ENCODE results near the gene C2orf69.

The C2orf69 gene

DNA sequence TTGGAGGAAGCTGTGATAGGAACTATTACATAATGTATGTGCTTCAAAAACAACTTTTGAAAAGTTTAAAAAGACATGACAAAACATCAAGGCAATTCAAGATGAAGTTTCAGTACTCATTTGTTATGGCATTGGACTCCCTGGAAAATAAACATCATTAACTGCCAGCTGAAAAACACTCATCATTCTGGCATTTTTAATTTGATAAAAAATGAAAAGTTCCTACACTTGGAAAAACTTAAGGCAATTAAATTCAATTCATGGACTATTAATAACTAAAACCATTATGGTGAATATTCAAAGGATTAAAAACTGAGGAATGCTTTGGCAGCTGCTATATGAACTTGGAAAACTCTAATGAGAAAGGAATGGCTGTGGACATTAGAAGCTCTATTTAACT lies 35.7 kb downstream of the C2orf69 start:
- TF ChIP-seq, protein P1, sequence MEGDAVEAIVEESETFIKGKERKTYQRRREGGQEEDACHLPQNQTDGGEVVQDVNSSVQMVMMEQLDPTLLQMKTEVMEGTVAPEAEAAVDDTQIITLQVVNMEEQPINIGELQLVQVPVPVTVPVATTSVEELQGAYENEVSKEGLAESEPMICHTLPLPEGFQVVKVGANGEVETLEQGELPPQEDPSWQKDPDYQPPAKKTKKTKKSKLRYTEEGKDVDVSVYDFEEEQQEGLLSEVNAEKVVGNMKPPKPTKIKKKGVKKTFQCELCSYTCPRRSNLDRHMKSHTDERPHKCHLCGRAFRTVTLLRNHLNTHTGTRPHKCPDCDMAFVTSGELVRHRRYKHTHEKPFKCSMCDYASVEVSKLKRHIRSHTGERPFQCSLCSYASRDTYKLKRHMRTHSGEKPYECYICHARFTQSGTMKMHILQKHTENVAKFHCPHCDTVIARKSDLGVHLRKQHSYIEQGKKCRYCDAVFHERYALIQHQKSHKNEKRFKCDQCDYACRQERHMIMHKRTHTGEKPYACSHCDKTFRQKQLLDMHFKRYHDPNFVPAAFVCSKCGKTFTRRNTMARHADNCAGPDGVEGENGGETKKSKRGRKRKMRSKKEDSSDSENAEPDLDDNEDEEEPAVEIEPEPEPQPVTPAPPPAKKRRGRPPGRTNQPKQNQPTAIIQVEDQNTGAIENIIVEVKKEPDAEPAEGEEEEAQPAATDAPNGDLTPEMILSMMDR (IDR thresholded peaks at IDR 0.05; ENCODE audit: low read depth, low read length, missing control alignments), result no peak
- no peak overlapping the region for H3K4me3 ChIP-seq (replicated peaks; ENCODE audit: low read depth, low read length)
- DNase-seq (ENCODE audit: extremely low read depth, low read depth), result no peak

DNA sequence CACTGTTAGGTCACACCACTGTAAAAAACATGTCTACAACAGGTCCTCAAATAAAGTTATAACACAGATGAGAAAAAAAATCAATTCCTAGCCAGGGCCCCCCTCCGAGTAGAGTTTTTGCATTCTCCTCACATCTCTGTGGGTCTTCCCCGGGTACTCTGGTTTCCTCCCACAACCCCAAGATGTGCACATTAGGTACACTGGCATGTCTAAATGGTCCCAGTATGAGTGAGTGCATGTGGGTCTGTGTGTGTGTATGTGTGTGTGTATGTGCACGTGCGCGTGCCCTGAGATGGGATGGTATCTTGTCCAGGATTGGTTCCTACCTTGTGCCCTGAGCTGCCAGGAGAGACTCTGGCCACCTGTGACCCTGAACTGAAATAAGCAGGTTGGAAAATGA lies 39.3 kb downstream of the C2orf69 start:
- H3K4me3 ChIP-seq (replicated peaks; ENCODE audit: low read depth, low read length), result no peak overlapping the region
- DNase-seq (ENCODE audit: extremely low read depth, low read depth), result no peak
- TF ChIP-seq, protein P1 (IDR thresholded peaks at IDR 0.05; ENCODE audit: low read depth, low read length, missing control alignments), result no peak

DNA sequence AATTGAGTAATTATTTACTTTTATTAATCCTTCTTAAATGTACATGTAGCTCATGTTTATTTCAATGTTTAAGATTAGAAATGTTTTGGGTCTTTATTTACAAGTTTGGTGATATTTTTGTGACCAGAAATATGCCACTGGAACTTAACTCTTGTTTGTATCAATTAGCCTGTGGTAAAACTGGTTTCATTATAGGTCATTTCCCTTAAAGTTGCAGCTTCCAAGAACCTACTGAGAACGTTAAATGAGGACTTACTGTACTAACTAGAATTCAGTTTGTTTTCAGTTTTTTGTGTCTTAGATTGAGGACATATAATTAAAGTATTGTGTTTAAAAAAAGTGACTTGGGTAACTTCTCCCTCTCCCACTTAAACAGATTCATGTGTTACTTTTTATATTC lies 39.9 kb downstream of the C2orf69 start:
- H3K4me3 ChIP-seq (replicated peaks; ENCODE audit: low read depth, low read length), result no peak overlapping the region
- TF ChIP-seq, protein P1 (IDR thresholded peaks at IDR 0.05; ENCODE audit: low read depth, low read length, missing control alignments), result no peak
- DNase-seq (ENCODE audit: extremely low read depth, low read depth), result no peak

DNA sequence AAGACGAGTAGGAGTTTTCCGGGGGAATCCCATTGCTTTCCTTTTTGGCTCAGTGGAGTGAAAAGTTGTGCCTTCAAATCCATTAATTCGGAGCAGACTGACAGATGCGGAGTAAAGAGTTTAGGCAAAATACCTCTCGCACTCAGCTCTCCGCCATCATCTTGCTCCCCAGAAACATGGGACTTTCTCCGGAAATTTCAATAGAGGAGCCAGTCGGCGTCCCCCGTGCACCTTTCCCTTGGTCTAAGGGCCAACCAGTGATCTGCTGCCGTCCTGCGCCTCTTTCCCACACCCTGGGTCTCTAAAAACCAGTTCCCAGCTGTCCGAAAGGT lies 43.9 kb downstream of the C2orf69 start:
- TF ChIP-seq, protein P1 (IDR thresholded peaks at IDR 0.05; ENCODE audit: low read depth, low read length, missing control alignments), result no peak
- DNase-seq (ENCODE audit: extremely low read depth, low read depth), result no peak
- H3K4me3 ChIP-seq (replicated peaks; ENCODE audit: low read depth, low read length), result peak overlapping the region; percentile 84

DNA sequence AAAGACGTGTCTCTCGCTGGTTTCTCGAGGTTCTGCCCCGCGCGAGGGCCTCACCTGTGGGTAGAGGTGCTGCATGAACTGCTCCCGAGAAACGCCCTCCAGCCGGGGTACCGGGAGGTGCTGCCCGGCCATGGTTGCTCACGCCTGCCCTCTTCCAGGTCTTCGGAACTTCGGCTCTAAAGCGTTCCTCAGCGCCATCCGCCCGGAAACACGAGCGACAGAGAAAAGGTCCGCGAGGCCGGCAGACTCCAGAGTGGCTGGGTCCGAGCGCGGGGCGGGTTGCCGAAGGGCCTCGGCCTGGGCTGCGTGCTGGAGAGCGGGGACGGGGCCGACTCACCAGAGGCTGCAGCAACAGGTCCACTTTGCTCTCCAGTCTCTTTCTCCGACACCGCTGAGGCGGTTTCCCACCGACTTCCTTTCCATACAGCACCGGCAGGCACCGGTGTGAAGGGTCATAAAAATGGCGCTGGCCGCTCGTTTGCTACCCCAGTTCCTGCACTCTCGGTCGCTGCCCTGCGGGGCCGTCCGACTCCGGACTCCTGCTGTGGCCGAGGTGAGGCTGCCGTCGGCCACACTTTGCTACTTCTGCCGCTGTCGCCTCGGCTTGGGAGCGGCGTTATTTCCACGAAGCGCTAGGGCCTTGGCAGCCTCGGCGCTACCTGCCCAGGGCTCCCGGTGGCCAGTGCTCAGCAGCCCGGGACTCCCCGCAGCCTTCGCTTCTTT lies 44.4 kb downstream of the C2orf69 start, which contains the start of the genes MAIP1 and TYW5:
Gene MAIP1, plus strand, starts transcription at position 244 of the 723 bp plus-strand sequence. Its CDS starts 217 bp downstream, at position 461.
Gene TYW5, minus strand, starts transcription at position 153 of the 723 bp plus-strand sequence. Its CDS starts 21 bp downstream, at position 132.
- DNase-seq (ENCODE audit: extremely low read depth, low read depth), result no peak
- TF ChIP-seq, protein P1 (IDR thresholded peaks at IDR 0.05; ENCODE audit: low read depth, low read length, missing control alignments), result no peak
- H3K4me3 ChIP-seq (replicated peaks; ENCODE audit: low read depth, low read length), result peak within 1 kb of the TSS; percentile 84

DNA sequence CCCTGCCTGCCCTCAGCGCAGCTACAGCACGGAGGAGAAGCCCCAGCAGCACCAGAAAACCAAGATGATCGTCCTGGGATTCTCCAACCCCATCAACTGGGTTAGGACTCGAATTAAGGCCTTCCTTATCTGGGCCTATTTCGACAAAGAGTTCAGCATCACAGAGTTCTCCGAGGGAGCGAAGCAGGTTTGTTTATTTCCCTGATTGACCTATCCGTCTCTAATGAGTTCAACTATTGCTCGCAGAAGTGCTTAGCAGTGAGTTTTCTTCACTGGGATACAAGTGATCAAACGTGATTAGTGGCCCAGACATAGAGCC lies 44.9 kb downstream of the C2orf69 start:
- H3K4me3 ChIP-seq (replicated peaks; ENCODE audit: low read depth, low read length), result peak overlapping the region; percentile 84
- DNase-seq (ENCODE audit: extremely low read depth, low read depth), result no peak
- TF ChIP-seq, protein P1 (IDR thresholded peaks at IDR 0.05; ENCODE audit: low read depth, low read length, missing control alignments), result no peak

DNA sequence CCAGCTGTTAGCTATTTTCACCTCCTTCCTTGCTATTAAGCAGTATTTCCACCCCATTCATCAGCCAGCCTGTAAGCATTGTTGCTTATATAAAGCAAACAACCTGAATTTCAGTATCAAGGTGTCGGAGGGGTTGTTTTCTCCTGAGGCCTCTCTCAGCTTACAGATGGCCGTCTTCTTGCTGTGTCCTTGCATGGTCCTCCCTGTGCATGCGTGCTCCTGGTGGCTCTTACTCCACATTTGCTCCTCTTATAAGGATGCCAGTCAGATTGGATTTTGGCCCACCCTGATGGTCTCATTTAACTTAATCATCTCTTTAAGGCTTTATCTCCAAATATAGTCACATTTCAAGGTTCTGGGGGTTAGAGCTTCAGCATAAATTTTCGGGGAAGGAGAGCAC lies 46.9 kb downstream of the C2orf69 start:
- H3K4me3 ChIP-seq (replicated peaks; ENCODE audit: low read depth, low read length), result no peak overlapping the region; the same call in 1 of the 2 replicates
- TF ChIP-seq, protein P1 (IDR thresholded peaks at IDR 0.05; ENCODE audit: low read depth, low read length, missing control alignments), result no peak

More for the DNA sequence above, 46.9 kb downstream of the C2orf69 start:
- no peak for DNase-seq (ENCODE audit: extremely low read depth, low read depth)
